ENCODE data around the gene FUT4.

- no peak for TF ChIP-seq CTCF (IDR thresholded peaks at IDR 0.05)
- TF ChIP-seq POLR2A (IDR thresholded peaks at IDR 0.05) = no peak
These were observed 15.2 kb downstream of the FUT4 start for GRCh38 chr11:94558932-94559331.

Data from thyroid gland (tissue), 4 donors.